ENCODE results near the gene C3orf20. TPM values are rescaled to one million over a fixed set of nuclear protein-coding genes. Genes with fewer than 3 reads are reported as not detected.

The C3orf20 gene
- total and polyA plus RNA-seq, 2 of the 4 experiments (the other 2 are of a cell fraction): not detected

- POLR2A ChIA-PET (ENCODE audit: unreplicated experiment): no interaction called here
- H2AK9ac ChIP-seq (replicated peaks; ENCODE audit: low read depth, low read length, poor library complexity): no peak overlapping the region
- no peak overlapping the region for H2AFZ ChIP-seq (replicated peaks; ENCODE audit: low read length, poor library complexity)
- in situ Hi-C loops (cut with MboI; ENCODE audit: low sequenced_read_pairs) (no loop called here), dilution Hi-C loops (cut with HindIII; ENCODE audit: low sequenced_read_pairs, unreplicated experiment) (no loop called here), intact Hi-C loops (cut with micrococcal nuclease) (no loop called here)
- ATAC-seq (ENCODE audit: low read depth) (no peak), DNase-seq (no peak)
- H3K9me1 ChIP-seq (ENCODE audit: insufficient read depth, low read length): no peaks in the 10 kb centered on the region
- H2BK5ac ChIP-seq (ENCODE audit: low read depth, low read length, poor library complexity, severe bottlenecking): no peak overlapping the region
- H3K18ac ChIP-seq (ENCODE audit: low read depth, low read length): no peak overlapping the region
- no peak overlapping the region for H2BK120ac ChIP-seq (ENCODE audit: low read depth, low read length)
- BruUV-seq (replicated peaks): no TSS peak
- H3K27me3 ChIP-seq (ENCODE audit: control insufficient read depth, insufficient read depth, low read length): peaks cover 22% of the 10 kb centered on the region; the same call in 1 of the 2 replicates
- no peak overlapping the region for H3K4ac ChIP-seq (ENCODE audit: low read depth, low read length)
- H3K23ac ChIP-seq (ENCODE audit: low read depth, low read length): no peak overlapping the region
- H3K27ac ChIP-seq (ENCODE audit: insufficient read depth, low read length): no peak overlapping the region
- no peaks in the 10 kb centered on the region for H3K36me3 ChIP-seq (ENCODE audit: control insufficient read depth, insufficient read depth, low read length)
- no peak overlapping the region for H3K14ac ChIP-seq (replicated peaks; ENCODE audit: low read depth, low read length)
- no peak overlapping the region for H4K8ac ChIP-seq (ENCODE audit: low read depth in 2 of 2, low read length in 2 of 2)
- H4K5ac ChIP-seq (ENCODE audit: low read depth, low read length): no peak overlapping the region
- CTCF ChIA-PET: no interaction called here
- no peak for TF ChIP-seq USF2 (IDR thresholded peaks at IDR 0.05; ENCODE audit: low read depth, low read length)
- TF ChIP-seq FOS (IDR thresholded peaks at IDR 0.05; ENCODE audit: low read depth, low read length): no peak
- no peak for TF ChIP-seq NFE2L2 (IDR thresholded peaks at IDR 0.05; ENCODE audit: low read depth, low read length)
- no peak for TF ChIP-seq MAZ (IDR thresholded peaks at IDR 0.05; ENCODE audit: borderline replicate concordance, low read depth, low read length)
- no peak for TF ChIP-seq MXI1 (IDR thresholded peaks at IDR 0.05; ENCODE audit: borderline replicate concordance, low read depth, low read length)
- TF ChIP-seq MAFK (IDR thresholded peaks at IDR 0.05; ENCODE audit: low read depth, low read length): no peak
- H3K79me1 ChIP-seq (ENCODE audit: low read depth in 1 of 2, low read length in 2 of 2): no peaks in the 10 kb centered on the region
- H2BK15ac ChIP-seq (ENCODE audit: low read depth, low read length): no peak overlapping the region
- H3K56ac ChIP-seq (ENCODE audit: extremely low read depth, insufficient read depth, low read length): no peak overlapping the region
- no peaks in the 10 kb centered on the region for H3K4me1 ChIP-seq (ENCODE audit: control insufficient read depth, insufficient read depth, low read length)
- no peak overlapping the region for H3K4me2 ChIP-seq (ENCODE audit: low read depth, low read length)
- no peaks in the 10 kb centered on the region for H3K9me3 ChIP-seq (ENCODE audit: control insufficient read depth, insufficient read depth, low read length)
- no peaks in the 10 kb centered on the region for H4K20me1 ChIP-seq (ENCODE audit: insufficient read depth, low read length)
- H4K91ac ChIP-seq (ENCODE audit: insufficient read depth, low read depth, low read length): no peak overlapping the region
- no peak overlapping the region for H3K4me3 ChIP-seq (ENCODE audit: insufficient read depth, low read depth, low read length)
- no CpG with 5 or more reads among the region's 7 CpGs for WGBS, 2 experiments (ENCODE audit: extremely low coverage in 2 of 2, insufficient read length in 1 of 2)
- no peak overlapping the region for H3K9ac ChIP-seq (ENCODE audit: low read depth, low read length)
- H2AK5ac ChIP-seq (ENCODE audit: low read depth, low read length): no peak overlapping the region
- H2BK20ac ChIP-seq (ENCODE audit: low read depth, low read length): no peak overlapping the region
Measured at GRCh38 chr3:14787630-14788029, 112.7 kb downstream of the C3orf20 start.
